Neuronal stem cell (in vitro differentiated cells): ENCODE measurements around the gene STIMATE.

Source experiments
- DNase-seq: peaks from one replicate; pipeline ENCODE4 v3.0.0-alpha.2; 2013; ENCODE audit warnings: low spot score
- H2AFZ ChIP-seq: one replicate; pipeline ENCODE4 v1.6.1; 2013; ENCODE audit warnings: mild to moderate bottlenecking, low read length, inconsistent platforms
- H2AK5ac ChIP-seq: 2 replicates; pipeline ENCODE4 v1.6.1; 2013; ENCODE audit warnings: low read depth, mild to moderate bottlenecking, inconsistent platforms, low read length, moderate library complexity, mixed read lengths
- H2BK120ac ChIP-seq: 2 replicates; pipeline ENCODE4 v1.6.1; 2013; ENCODE audit warnings: low read depth, mild to moderate bottlenecking, inconsistent platforms, low read length, moderate library complexity, mixed read lengths
- H2BK12ac ChIP-seq: one replicate; pipeline ENCODE4 v1.6.1; 2013; ENCODE audit warnings: low read length, inconsistent platforms
- H2BK15ac ChIP-seq: 2 replicates; pipeline ENCODE4 v1.6.1; 2013; ENCODE audit warnings: mild to moderate bottlenecking, low read length, inconsistent platforms, mixed read lengths
- H2BK5ac ChIP-seq: one replicate; pipeline ENCODE4 v1.6.1; 2013; ENCODE audit warnings: inconsistent platforms, mild to moderate bottlenecking, low read length, moderate library complexity
- H3K14ac ChIP-seq: one replicate; pipeline ENCODE4 v1.6.1; 2013; ENCODE audit warnings: low read length, inconsistent platforms
- H3K18ac ChIP-seq: 2 replicates; pipeline ENCODE4 v1.6.1; 2013; ENCODE audit warnings: low read length, inconsistent platforms
- H3K23ac ChIP-seq: 2 replicates; pipeline ENCODE4 v1.6.1; 2013; ENCODE audit warnings: low read depth, mild to moderate bottlenecking, mixed read lengths, low read length, inconsistent platforms; ENCODE audit not compliant: poor library complexity
- H3K27ac ChIP-seq: replicated peaks from 3 replicates; pipeline ENCODE4 v1.5.1; 2013; ENCODE audit warnings: low read length, inconsistent platforms
- H3K27me3 ChIP-seq, 3 experiments: 2 replicates each; pipeline ENCODE4 v1.6.1; 2013; ENCODE audit warnings: low read length in 3 of 3, mild to moderate bottlenecking in 2 of 3, inconsistent platforms in 1 of 3, low read depth in 1 of 3, mixed read lengths in 1 of 3, moderate library complexity in 1 of 3; ENCODE audit not compliant: control insufficient read depth in 3 of 3, insufficient read depth in 3 of 3
- H3K36me3 ChIP-seq, 2 donors: replicated peaks in 1 of 2; 2 replicates each; pipeline ENCODE4 v1.6.1; 2013; ENCODE audit warnings: low read length in 2 of 2; ENCODE audit not compliant: control insufficient read depth in 2 of 2, insufficient read depth in 2 of 2
- H3K4ac ChIP-seq: 2 replicates; pipeline ENCODE4 v1.6.1; 2013; ENCODE audit warnings: inconsistent platforms, mild to moderate bottlenecking, low read length, moderate library complexity
- H3K4me1 ChIP-seq, 2 donors: 1 replicate in 1 of 2; 2 replicates in 1 of 2; pipeline ENCODE4 v1.6.1; 2013; ENCODE audit warnings: low read length in 2 of 2, low read depth in 1 of 2; ENCODE audit not compliant: control insufficient read depth in 2 of 2, insufficient read depth in 1 of 2
- H3K4me2 ChIP-seq: one replicate; pipeline ENCODE4 v1.6.1; 2013; ENCODE audit warnings: mild to moderate bottlenecking, low read length, inconsistent platforms; ENCODE audit not compliant: insufficient read depth, poor library complexity, severe bottlenecking
- H3K4me3 ChIP-seq, 2 donors: 2 replicates each; pipeline ENCODE4 v1.5.1; 2013; ENCODE audit warnings: low read length in 2 of 2, mild to moderate bottlenecking in 2 of 2, inconsistent platforms in 1 of 2, moderate library complexity in 1 of 2
- H3K79me1 ChIP-seq: one replicate; pipeline ENCODE4 v1.6.1; 2013; ENCODE audit warnings: low read depth, mild to moderate bottlenecking, inconsistent platforms, low read length, moderate library complexity
- H3K9ac ChIP-seq: one replicate; pipeline ENCODE4 v1.6.1; 2013; ENCODE audit warnings: mild to moderate bottlenecking, low read depth, low read length, inconsistent platforms; ENCODE audit not compliant: poor library complexity
- H3K9me3 ChIP-seq, 2 donors: replicated peaks in 1 of 2; 2 replicates each; pipeline versions ENCODE3 to v1.6.1; 2013; ENCODE audit warnings: low read length in 2 of 2, mild to moderate bottlenecking in 2 of 2, inconsistent platforms in 1 of 2, low read depth in 1 of 2, mixed read lengths in 1 of 2, moderate library complexity in 1 of 2; ENCODE audit not compliant: control insufficient read depth in 2 of 2, insufficient read depth in 1 of 2
- H4K8ac ChIP-seq: one replicate; pipeline ENCODE4 v1.6.1; 2013; ENCODE audit warnings: low read depth, mild to moderate bottlenecking, inconsistent platforms, low read length, moderate library complexity
- H4K91ac ChIP-seq: one replicate; pipeline ENCODE4 v1.6.1; 2013; ENCODE audit warnings: low read length, low read depth, mild to moderate bottlenecking, inconsistent platforms; ENCODE audit not compliant: poor library complexity
- WGBS, 2 donors: extraction: QIAGEN DNeasy Blood & Tissue Kit; methylation state at CpG; one replicate each; pipeline ENCODE4 v1.1.7; 2013; ENCODE audit warnings: missing lambda C conversion rate in 2 of 2, mixed read lengths in 1 of 2; ENCODE audit not compliant: insufficient read length in 2 of 2, insufficient replicate concordance in 1 of 2; ENCODE audit errors: extremely low coverage in 2 of 2; 5-methylcytosine and 5-hydroxymethylcytosine counted together

STIMATE gene

GRCh38 chr3:52790741-52791140 is 106.6 kb downstream of the STIMATE start:
- peak overlapping the region; percentile 65 for H3K18ac ChIP-seq
- H2BK15ac ChIP-seq = no peak overlapping the region
- H3K27me3 ChIP-seq = peaks cover 0 to 9% (median 0%) of the 10 kb centered on the region in 3 experiments
- no peak for DNase-seq
- H3K27ac ChIP-seq = no peak overlapping the region
- WGBS, 2 donors = no CpG with 5 or more reads among the region's 13 CpGs
- H2AK5ac ChIP-seq = peak overlapping the region; percentile 85
- H3K9ac ChIP-seq = peak overlapping the region; percentile 50
- no peak overlapping the region for H2BK5ac ChIP-seq
- no peak overlapping the region for H4K8ac ChIP-seq
- peak overlapping the region; percentile 9 for H3K23ac ChIP-seq
- no peak overlapping the region for H3K4me2 ChIP-seq
- H3K36me3 ChIP-seq = no peaks in the 10 kb centered on the region
- H2BK12ac ChIP-seq = no peak overlapping the region
- no peak overlapping the region for H3K4ac ChIP-seq
- H3K9me3 ChIP-seq = no peaks in the 10 kb centered on the region
- H2BK120ac ChIP-seq = no peak overlapping the region
- H2AFZ ChIP-seq = no peak overlapping the region
- H3K79me1 ChIP-seq = no peaks in the 10 kb centered on the region
- H4K91ac ChIP-seq = no peak overlapping the region
- no peak overlapping the region for H3K4me3 ChIP-seq
- no peak overlapping the region for H3K14ac ChIP-seq
- peaks cover 4 to 12% of the 10 kb centered on the region in 2 donors for H3K4me1 ChIP-seq

GRCh38 chr3:52790337-52790736 is 107.0 kb downstream of the STIMATE start:
- Histone ChIP-seq H4K8ac (no peak overlapping the region), H3K23ac (peak overlapping the region; percentile 9), H3K27me3 (peaks cover 0 to 11% (median 0%) of the 10 kb centered on the region in 3 experiments), H3K27ac (no peak overlapping the region), H3K9me3 (no peaks in the 10 kb centered on the region), H2AFZ (no peak overlapping the region), H3K4me3 (no peak overlapping the region), H3K4me1 (peaks cover 4 to 12% of the 10 kb centered on the region in 2 donors), H3K4ac (no peak overlapping the region), H2AK5ac (peak overlapping the region; percentile 85), H2BK12ac (no peak overlapping the region), H3K79me1 (no peaks in the 10 kb centered on the region), H3K4me2 (no peak overlapping the region), H4K91ac (no peak overlapping the region), H3K14ac (no peak overlapping the region), H2BK15ac (no peak overlapping the region), H3K18ac (peak overlapping the region; percentile 65), H3K36me3 (no peaks in the 10 kb centered on the region), H2BK120ac (no peak overlapping the region), H2BK5ac (no peak overlapping the region), H3K9ac (peak overlapping the region; percentile 50)
- WGBS, 2 donors = no CpG with 5 or more reads among the region's 7 CpGs
- DNase-seq = no peak

- H3K4ac ChIP-seq = no peak overlapping the region
- DNase-seq = no peak
- no peak overlapping the region for H2BK5ac ChIP-seq
- no CpG with 5 or more reads among the region's 6 CpGs for WGBS, 2 donors
- no peak overlapping the region for H2BK120ac ChIP-seq
- H3K9ac ChIP-seq = peak overlapping the region; percentile 9
- H3K23ac ChIP-seq = no peak overlapping the region
- no peak overlapping the region for H2BK15ac ChIP-seq
- peak overlapping the region; percentile 49 for H3K18ac ChIP-seq
- H3K36me3 ChIP-seq = no peaks in the 10 kb centered on the region
- no peak overlapping the region for H4K8ac ChIP-seq
- H3K27me3 ChIP-seq = peaks cover 0 to 14% (median 0%) of the 10 kb centered on the region in 3 experiments
- H2AK5ac ChIP-seq = no peak overlapping the region
- H3K4me2 ChIP-seq = no peak overlapping the region
- peak overlapping the region; percentile 49 for H2AFZ ChIP-seq
- peak overlapping the region; percentile 23 for H3K14ac ChIP-seq
- H3K4me3 ChIP-seq = no peak overlapping the region
- no peak overlapping the region for H3K27ac ChIP-seq
- H3K9me3 ChIP-seq = no peaks in the 10 kb centered on the region
- peaks cover 4 to 9% of the 10 kb centered on the region in 2 donors for H3K4me1 ChIP-seq
- H3K79me1 ChIP-seq = no peaks in the 10 kb centered on the region
- no peak overlapping the region for H4K91ac ChIP-seq
- H2BK12ac ChIP-seq = no peak overlapping the region
Measured at GRCh38 chr3:52789746-52790040, 107.7 kb downstream of the STIMATE start.

GRCh38 chr3:52788890-52789745 is 108.2 kb downstream of the STIMATE start:
- Histone ChIP-seq H3K4me3 (no peak overlapping the region), H2BK15ac (no peak overlapping the region), H3K27ac (no peak overlapping the region), H3K27me3 (peaks cover 0 to 14% (median 0%) of the 10 kb centered on the region in 3 experiments), H2AK5ac (no peak overlapping the region), H3K79me1 (no peaks in the 10 kb centered on the region), H2AFZ (peak overlapping the region; percentile 49), H4K91ac (no peak overlapping the region), H3K18ac (peak overlapping the region; percentile 49), H2BK120ac (no peak overlapping the region), H3K4me1 (peaks cover 0 to 4% of the 10 kb centered on the region in 2 donors), H3K4me2 (no peak overlapping the region), H2BK12ac (no peak overlapping the region), H3K4ac (no peak overlapping the region), H3K23ac (no peak overlapping the region), H3K9ac (peak overlapping the region; percentile 9), H3K9me3 (no peaks in the 10 kb centered on the region), H3K14ac (peak overlapping the region; percentile 23), H4K8ac (no peak overlapping the region), H3K36me3 (no peaks in the 10 kb centered on the region), H2BK5ac (no peak overlapping the region)
- WGBS, 2 donors = no CpG with 5 or more reads among the region's 16 CpGs
- no peak for DNase-seq
